Colonic mucosa (tissue), 4 donors: Measurements from ENCODE around the gene PRR30. TPM values are rescaled to one million over a fixed set of nuclear protein-coding genes. Genes with fewer than 3 reads are reported as not detected.

Experiments
- DNase-seq: peaks from one replicate; pipeline ENCODE4 v3.0.0-alpha.2; 2020
- H3K27ac ChIP-seq: fragments of 200-600 bp; one replicate; pipeline ENCODE4 v1.8.0; 2021
- H3K27me3 ChIP-seq: fragments of 200-600 bp; one replicate; pipeline ENCODE4 v1.8.0; 2021
- H3K36me3 ChIP-seq: fragments of 200-600 bp; one replicate; pipeline ENCODE4 v1.8.0; 2021
- H3K4me1 ChIP-seq: fragments of 200-600 bp; one replicate; pipeline ENCODE4 v1.8.0; 2021; ENCODE audit warnings: mild to moderate bottlenecking
- H3K4me3 ChIP-seq: fragments of 200-600 bp; one replicate; pipeline ENCODE4 v1.8.0; 2021
- H3K9ac ChIP-seq, 2 donors: one replicate each; pipeline ENCODE4 v1.7.0; 2013; ENCODE audit warnings: control low read depth in 2 of 2, low read depth in 2 of 2, low read length in 2 of 2
- H3K9me3 ChIP-seq: fragments of 200-600 bp; one replicate; pipeline ENCODE4 v1.8.0; 2021
- intact Hi-C: fragments of 100-400 bp; cut with DNase I; formaldehyde crosslinking; loops from one replicate; pipeline ENCODE4 v1.14.1; 2022
- total RNA-seq, 2 donors: library from RNA; stranded (reverse); fragmentation: NEBNext Ultra II Directional in 1 of 2; extraction: Animal tissue kit (Norgen Biotek cat#: 25700) in 1 of 2; gene quantifications; one replicate each; pipeline ENCODE4 v1.2.1, GENCODE V29; 2021
- TF ChIP-seq, protein P1 (sequence below): fragments of 200-600 bp; IDR thresholded peaks from one replicate; pipeline ENCODE4 v1.8.0; 2022; ENCODE audit warnings: antibody characterized with exemption, mild to moderate bottlenecking
- donor health status: healthy.
- donor health status: DM: no; HTN: no; CAD: no.
- donor health status: DM: no; HTN: no; CAD: no.

Gene PRR30
- total RNA-seq, 2 donors from 2014 or later: not detected

DNA sequence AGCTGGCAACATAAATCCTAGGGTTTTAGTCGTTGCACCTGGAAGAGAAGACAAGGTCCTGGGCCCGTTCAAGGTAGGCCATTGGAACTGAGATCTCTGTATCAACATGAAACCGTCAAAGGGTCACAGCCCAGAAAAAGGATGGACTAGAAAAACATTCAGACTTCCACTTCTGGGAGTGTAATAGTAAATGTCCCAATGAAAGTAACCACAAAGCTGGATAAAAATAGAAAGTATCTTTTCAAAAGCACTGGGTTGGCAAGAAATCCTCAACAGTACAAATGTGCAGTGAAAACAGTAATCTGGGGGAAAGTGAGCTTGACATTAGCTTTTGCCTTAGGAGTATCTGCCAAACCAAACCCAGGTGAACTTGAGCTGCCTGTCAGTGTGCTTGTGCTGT is 33.2 kb downstream of the PRR30 start:
- intact Hi-C loops: no loop called here
- no peak for DNase-seq
- no peak overlapping the region for H3K27ac ChIP-seq
- H3K36me3 ChIP-seq: no peaks in the 10 kb centered on the region
- H3K4me1 ChIP-seq: no peaks in the 10 kb centered on the region
- no peaks in the 10 kb centered on the region for H3K9me3 ChIP-seq
- no peak overlapping the region for H3K4me3 ChIP-seq
- TF ChIP-seq, protein P1, sequence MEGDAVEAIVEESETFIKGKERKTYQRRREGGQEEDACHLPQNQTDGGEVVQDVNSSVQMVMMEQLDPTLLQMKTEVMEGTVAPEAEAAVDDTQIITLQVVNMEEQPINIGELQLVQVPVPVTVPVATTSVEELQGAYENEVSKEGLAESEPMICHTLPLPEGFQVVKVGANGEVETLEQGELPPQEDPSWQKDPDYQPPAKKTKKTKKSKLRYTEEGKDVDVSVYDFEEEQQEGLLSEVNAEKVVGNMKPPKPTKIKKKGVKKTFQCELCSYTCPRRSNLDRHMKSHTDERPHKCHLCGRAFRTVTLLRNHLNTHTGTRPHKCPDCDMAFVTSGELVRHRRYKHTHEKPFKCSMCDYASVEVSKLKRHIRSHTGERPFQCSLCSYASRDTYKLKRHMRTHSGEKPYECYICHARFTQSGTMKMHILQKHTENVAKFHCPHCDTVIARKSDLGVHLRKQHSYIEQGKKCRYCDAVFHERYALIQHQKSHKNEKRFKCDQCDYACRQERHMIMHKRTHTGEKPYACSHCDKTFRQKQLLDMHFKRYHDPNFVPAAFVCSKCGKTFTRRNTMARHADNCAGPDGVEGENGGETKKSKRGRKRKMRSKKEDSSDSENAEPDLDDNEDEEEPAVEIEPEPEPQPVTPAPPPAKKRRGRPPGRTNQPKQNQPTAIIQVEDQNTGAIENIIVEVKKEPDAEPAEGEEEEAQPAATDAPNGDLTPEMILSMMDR: no peak
- H3K27me3 ChIP-seq: no peaks in the 10 kb centered on the region
- H3K9ac ChIP-seq: no peak overlapping the region

DNA sequence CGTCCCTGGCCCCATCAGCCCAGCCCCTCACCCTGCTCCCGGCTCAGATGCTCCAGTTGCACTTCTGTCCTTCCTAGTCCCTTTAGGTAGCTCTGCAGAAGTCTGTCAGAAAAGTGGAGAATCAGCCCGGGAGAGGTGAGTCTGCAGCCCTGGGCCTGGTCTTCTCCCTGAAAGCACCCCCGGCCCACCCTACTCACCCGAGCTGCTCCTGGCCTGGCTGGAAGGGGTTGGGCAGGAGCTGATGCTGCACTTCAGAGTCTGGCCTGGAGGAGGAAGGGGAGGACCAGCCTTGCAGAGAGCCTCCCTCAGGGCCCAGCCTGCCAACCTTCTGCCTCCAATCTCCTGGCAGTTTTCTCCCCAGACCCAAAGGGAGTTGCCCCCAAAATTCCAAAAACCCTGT is 36.9 kb downstream of the PRR30 start:
- DNase-seq: no peak

DNA sequence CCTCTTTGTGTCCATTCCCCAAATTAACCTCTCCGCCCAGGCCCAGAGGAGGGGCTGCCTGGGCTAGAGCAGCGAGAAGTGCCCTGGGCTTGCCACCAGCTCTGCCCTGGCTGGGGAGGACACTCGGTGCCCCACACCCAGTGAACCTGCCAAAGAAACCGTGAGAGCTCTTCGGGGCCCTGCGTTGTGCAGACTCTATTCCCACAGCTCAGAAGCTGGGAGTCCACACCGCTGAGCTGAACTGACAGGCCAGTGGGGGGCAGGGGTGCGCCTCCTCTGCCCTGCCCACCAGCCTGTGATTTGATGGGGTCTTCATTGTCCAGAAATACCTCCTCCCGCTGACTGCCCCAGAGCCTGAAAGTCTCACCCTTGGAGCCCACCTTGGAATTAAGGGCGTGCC is 39.2 kb downstream of the PRR30 start:
- Histone ChIP-seq H3K27ac (no peak overlapping the region), H3K9me3 (no peaks in the 10 kb centered on the region), H3K36me3 (no peaks in the 10 kb centered on the region), H3K4me1 (no peaks in the 10 kb centered on the region), H3K27me3 (no peaks in the 10 kb centered on the region), H3K4me3 (no peak overlapping the region), H3K9ac (no peak overlapping the region)
- TF ChIP-seq, protein P1: no peak
- no peak for DNase-seq
- intact Hi-C loops: no loop called here

More for the DNA sequence above, 36.9 kb downstream of the PRR30 start:
- Histone ChIP-seq H3K27ac (no peak overlapping the region), H3K9me3 (no peaks in the 10 kb centered on the region), H3K36me3 (no peaks in the 10 kb centered on the region), H3K27me3 (no peaks in the 10 kb centered on the region), H3K4me1 (no peaks in the 10 kb centered on the region), H3K9ac (no peak overlapping the region), H3K4me3 (no peak overlapping the region)
- TF ChIP-seq, protein P1: no peak
- intact Hi-C loops: no loop called here

GRCh38 chr2:27099334-27099955 is 39.8 kb downstream of the PRR30 start:
- H3K9ac ChIP-seq: no peak overlapping the region
- H3K4me3 ChIP-seq: no peak overlapping the region
- TF ChIP-seq, protein P1: no peak
- H3K27ac ChIP-seq: no peak overlapping the region
- H3K9me3 ChIP-seq: no peaks in the 10 kb centered on the region
- DNase-seq: no peak
- intact Hi-C loops: loop anchor here (2.0 kb wide), 1 partner anchor 181 kb away; no protein-coding TSS in a partner anchor
- H3K4me1 ChIP-seq: no peaks in the 10 kb centered on the region
- H3K27me3 ChIP-seq: no peaks in the 10 kb centered on the region
- H3K36me3 ChIP-seq: no peaks in the 10 kb centered on the region

GRCh38 chr2:27097341-27097740 is 41.9 kb downstream of the PRR30 start:
- intact Hi-C loops: no loop called here
- no peak for DNase-seq
- TF ChIP-seq, protein P1: no peak
- no peak overlapping the region for H3K4me3 ChIP-seq
- H3K9ac ChIP-seq: no peak overlapping the region
- H3K27me3 ChIP-seq: no peaks in the 10 kb centered on the region
- no peaks in the 10 kb centered on the region for H3K9me3 ChIP-seq
- H3K36me3 ChIP-seq: no peaks in the 10 kb centered on the region
- H3K27ac ChIP-seq: no peak overlapping the region
- peaks cover 14% of the 10 kb centered on the region for H3K4me1 ChIP-seq
